Mesenchymal stem cell (in vitro differentiated cells and primary cell): ENCODE data around the gene PTPRD.

Source experiments
- DNase-seq: peaks from one replicate; pipeline ENCODE4 v3.0.0-alpha.2; 2013
- H2AFZ ChIP-seq: one replicate; pipeline ENCODE4 v1.6.1; 2013; ENCODE audit warnings: low read depth, mild to moderate bottlenecking, control low read depth, inconsistent platforms, low read length, moderate library complexity
- H2AK5ac ChIP-seq: 2 replicates; pipeline ENCODE4 v1.6.1; 2013; ENCODE audit warnings: low read length, moderate library complexity, mild to moderate bottlenecking, inconsistent platforms; ENCODE audit not compliant: severe bottlenecking
- H2BK120ac ChIP-seq: one replicate; pipeline ENCODE4 v1.6.1; 2013; ENCODE audit warnings: low read depth, mild to moderate bottlenecking, inconsistent platforms, low read length, moderate library complexity
- H2BK12ac ChIP-seq, 2 experiments: one replicate each; pipeline ENCODE4 v1.6.1; 2013; ENCODE audit warnings: inconsistent platforms in 2 of 2, low read length in 2 of 2, mild to moderate bottlenecking in 2 of 2, moderate library complexity in 2 of 2, control low read depth in 1 of 2
- H2BK15ac ChIP-seq: one replicate; pipeline ENCODE4 v1.6.1; 2013; ENCODE audit warnings: mild to moderate bottlenecking, low read depth, inconsistent platforms; ENCODE audit not compliant: poor library complexity, severe bottlenecking
- H2BK5ac ChIP-seq: 2 replicates; pipeline ENCODE4 v1.6.1; 2013; ENCODE audit warnings: low read depth, mild to moderate bottlenecking, low read length, control low read depth, inconsistent platforms; ENCODE audit not compliant: poor library complexity, severe bottlenecking
- H3K14ac ChIP-seq, 2 experiments: one replicate each; pipeline ENCODE4 v1.6.1; 2013; ENCODE audit warnings: inconsistent platforms in 2 of 2, low read length in 2 of 2, control low read depth in 1 of 2, mild to moderate bottlenecking in 1 of 2, moderate library complexity in 1 of 2
- H3K18ac ChIP-seq, 2 experiments: one replicate each; pipeline ENCODE4 v1.6.1; 2013; ENCODE audit warnings: inconsistent platforms in 2 of 2, low read length in 2 of 2, control low read depth in 1 of 2, low read depth in 1 of 2, mild to moderate bottlenecking in 1 of 2
- H3K23ac ChIP-seq, 2 experiments: one replicate each; pipeline ENCODE4 v1.6.1; 2013; ENCODE audit warnings: inconsistent platforms in 2 of 2, low read length in 2 of 2, mild to moderate bottlenecking in 2 of 2, moderate library complexity in 2 of 2, control low read depth in 1 of 2
- H3K27ac ChIP-seq: 2 replicates; pipeline ENCODE4 v1.5.1; 2013; ENCODE audit warnings: mild to moderate bottlenecking, moderate library complexity, low read length, control low read depth, inconsistent platforms; ENCODE audit not compliant: poor library complexity, severe bottlenecking
- H3K27me3 ChIP-seq, 2 experiments: 2 replicates each; pipeline versions ENCODE4 v1.6.1 to v1.7.0; 2013; ENCODE audit warnings: low read length in 2 of 2, mild to moderate bottlenecking in 2 of 2, moderate library complexity in 2 of 2, control low read depth in 1 of 2, inconsistent platforms in 1 of 2; ENCODE audit not compliant: control insufficient read depth in 1 of 2, insufficient read depth in 1 of 2
- H3K36me3 ChIP-seq, 2 experiments: 2 replicates each; pipeline versions ENCODE4 v1.6.1 to v1.7.0; 2013; ENCODE audit warnings: low read length in 2 of 2, control low read depth in 1 of 2, inconsistent platforms in 1 of 2, low read depth in 1 of 2, mild to moderate bottlenecking in 1 of 2; ENCODE audit not compliant: insufficient read depth in 2 of 2, control insufficient read depth in 1 of 2
- H3K4ac ChIP-seq, 2 experiments: one replicate each; pipeline ENCODE4 v1.6.1; 2013; ENCODE audit warnings: inconsistent platforms in 2 of 2, low read length in 2 of 2, mild to moderate bottlenecking in 2 of 2, moderate library complexity in 2 of 2, control low read depth in 1 of 2, low read depth in 1 of 2
- H3K4me1 ChIP-seq: 2 replicates; pipeline ENCODE4 v1.6.1; 2013; ENCODE audit warnings: low read depth, low read length, control low read depth; ENCODE audit not compliant: control insufficient read depth, insufficient read depth
- H3K4me2 ChIP-seq: 2 replicates; pipeline ENCODE4 v1.6.1; 2013; ENCODE audit warnings: low read length, mild to moderate bottlenecking, inconsistent platforms; ENCODE audit not compliant: poor library complexity, severe bottlenecking
- H3K4me3 ChIP-seq, 2 experiments: 2 replicates each; pipeline versions ENCODE4 v1.5.1 to v1.7.0; 2013; ENCODE audit warnings: low read length in 2 of 2, mild to moderate bottlenecking in 2 of 2, control low read depth in 1 of 2, low read depth in 1 of 2; ENCODE audit not compliant: insufficient read depth in 1 of 2
- H3K79me1 ChIP-seq: replicated peaks from 2 replicates; pipeline ENCODE4 v1.6.1; 2013; ENCODE audit warnings: mild to moderate bottlenecking, control low read depth, low read length, inconsistent platforms; ENCODE audit not compliant: poor library complexity, severe bottlenecking
- H3K9ac ChIP-seq: 2 replicates; pipeline ENCODE4 v1.7.0; 2013; ENCODE audit warnings: mild to moderate bottlenecking, low read length, moderate library complexity
- H3K9me3 ChIP-seq: 2 replicates; pipeline ENCODE4 v1.7.0; 2013; ENCODE audit warnings: mild to moderate bottlenecking, low read length; ENCODE audit not compliant: control insufficient read depth
- H4K8ac ChIP-seq: one replicate; pipeline ENCODE4 v1.6.1; 2013; ENCODE audit warnings: inconsistent platforms, mild to moderate bottlenecking, low read length, moderate library complexity
- H4K91ac ChIP-seq: one replicate; pipeline ENCODE4 v1.6.1; 2013; ENCODE audit warnings: mild to moderate bottlenecking, low read length, inconsistent platforms
- WGBS: methylation state at CpG from one replicate; pipeline ENCODE4 v1.1.7; 2013; ENCODE audit warnings: mixed read lengths; 5-methylcytosine and 5-hydroxymethylcytosine counted together

PTPRD gene

GRCh38 chr9:8552732-8553131 is 2060.1 kb downstream of the PTPRD start:
- H3K9me3 ChIP-seq: no peaks in the 10 kb centered on the region
- H3K4me1 ChIP-seq: no peaks in the 10 kb centered on the region
- no peak overlapping the region for H3K23ac ChIP-seq
- H3K9ac ChIP-seq: no peak overlapping the region
- no peak overlapping the region for H3K4ac ChIP-seq
- H3K18ac ChIP-seq: no peak overlapping the region
- H3K79me1 ChIP-seq: peaks cover 3% of the 10 kb centered on the region
- no peak overlapping the region for H4K91ac ChIP-seq
- 89% methylated on average over 3 of the region's 3 CpGs for WGBS
- H2BK120ac ChIP-seq: no peak overlapping the region
- no peak for DNase-seq
- H3K4me3 ChIP-seq: no peak overlapping the region
- no peaks in the 10 kb centered on the region for H3K27me3 ChIP-seq
- H2AFZ ChIP-seq: no peak overlapping the region
- peaks cover 0 to 4% of the 10 kb centered on the region in 2 experiments for H3K36me3 ChIP-seq
- no peak overlapping the region for H2BK12ac ChIP-seq
- no peak overlapping the region for H2BK5ac ChIP-seq
- H4K8ac ChIP-seq: no peak overlapping the region
- no peak overlapping the region for H3K27ac ChIP-seq
- H3K14ac ChIP-seq: no peak overlapping the region
- H2AK5ac ChIP-seq: no peak overlapping the region
- no peak overlapping the region for H3K4me2 ChIP-seq
- H2BK15ac ChIP-seq: no peak overlapping the region

DNA sequence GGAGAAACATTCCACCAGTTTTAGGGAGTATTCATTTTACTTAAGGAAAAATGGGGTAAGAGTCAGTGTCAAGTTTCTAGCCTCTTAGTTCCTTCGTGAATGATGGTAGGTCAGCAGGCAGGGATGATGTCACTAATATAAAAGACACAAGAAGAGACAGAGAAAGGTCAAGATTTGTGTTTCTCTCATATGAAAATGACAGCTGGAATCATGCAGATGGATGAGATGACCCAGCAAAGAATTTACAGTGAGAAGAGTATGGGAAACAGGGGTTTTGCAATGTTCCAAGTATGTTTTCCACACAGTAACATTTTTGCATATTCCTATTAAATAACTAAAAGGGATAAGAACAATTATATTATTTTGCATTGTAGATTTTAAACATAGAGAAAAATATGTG is 2063.6 kb downstream of the PTPRD start:
- H3K79me1 ChIP-seq: peaks cover 1% of the 10 kb centered on the region
- no peak overlapping the region for H3K4ac ChIP-seq
- no peak overlapping the region for H3K4me3 ChIP-seq
- no peaks in the 10 kb centered on the region for H3K9me3 ChIP-seq
- no peak for DNase-seq
- H2AFZ ChIP-seq: no peak overlapping the region
- no peak overlapping the region for H3K23ac ChIP-seq
- H3K14ac ChIP-seq: no peak overlapping the region
- 65% methylated on average over 1 of the region's 1 CpG for WGBS
- H3K9ac ChIP-seq: no peak overlapping the region
- H2BK120ac ChIP-seq: no peak overlapping the region
- H3K4me1 ChIP-seq: no peaks in the 10 kb centered on the region
- no peak overlapping the region for H2BK12ac ChIP-seq
- H3K4me2 ChIP-seq: no peak overlapping the region
- no peak overlapping the region for H2BK5ac ChIP-seq
- H4K91ac ChIP-seq: no peak overlapping the region
- H3K27ac ChIP-seq: no peak overlapping the region
- H4K8ac ChIP-seq: no peak overlapping the region
- no peaks in the 10 kb centered on the region for H3K27me3 ChIP-seq
- H3K36me3 ChIP-seq: peaks cover 0 to 4% of the 10 kb centered on the region in 2 experiments
- H2BK15ac ChIP-seq: no peak overlapping the region
- no peak overlapping the region for H3K18ac ChIP-seq
- no peak overlapping the region for H2AK5ac ChIP-seq

- Histone ChIP-seq H2BK5ac (no peak overlapping the region), H4K8ac (no peak overlapping the region), H3K4ac (no peak overlapping the region), H3K79me1 (peaks cover 2% of the 10 kb centered on the region), H4K91ac (no peak overlapping the region), H3K36me3 (peaks cover 0 to 2% of the 10 kb centered on the region in 2 experiments), H3K9me3 (no peaks in the 10 kb centered on the region), H2BK15ac (no peak overlapping the region), H3K18ac (no peak overlapping the region), H3K27me3 (no peaks in the 10 kb centered on the region), H3K27ac (no peak overlapping the region), H2AK5ac (no peak overlapping the region), H3K4me2 (no peak overlapping the region), H2BK12ac (no peak overlapping the region), H3K4me3 (no peak overlapping the region), H2BK120ac (no peak overlapping the region), H2AFZ (no peak overlapping the region), H3K14ac (no peak overlapping the region), H3K9ac (no peak overlapping the region), H3K4me1 (no peaks in the 10 kb centered on the region), H3K23ac (no peak overlapping the region)
- no CpG with 5 or more reads among the region's 2 CpGs for WGBS
- no peak for DNase-seq
Measured at GRCh38 chr9:8543219-8543618, 2069.6 kb downstream of the PTPRD start.

DNA sequence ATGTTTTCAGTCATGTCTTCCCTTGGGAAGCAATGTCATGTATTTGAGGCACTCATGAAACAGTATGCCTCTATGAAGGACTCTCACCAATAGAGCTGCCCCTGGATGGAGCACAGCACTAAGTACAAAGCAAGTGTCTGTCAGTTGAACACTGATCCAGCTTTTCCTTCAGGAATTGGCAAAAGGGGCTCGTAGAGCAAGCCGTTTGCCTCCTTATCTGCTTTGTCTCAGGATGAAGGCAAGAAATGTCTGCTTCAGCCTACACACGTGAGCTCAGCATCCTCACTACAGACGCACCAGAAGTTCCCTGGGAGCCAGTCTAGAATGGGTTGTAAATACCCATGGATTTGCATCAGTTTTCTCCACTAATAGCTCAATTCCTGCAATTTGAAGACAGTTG is 2070.3 kb downstream of the PTPRD start:
- no peak for DNase-seq
- H3K4me2 ChIP-seq: no peak overlapping the region
- no peak overlapping the region for H2AK5ac ChIP-seq
- H3K27ac ChIP-seq: no peak overlapping the region
- H2BK12ac ChIP-seq: no peak overlapping the region
- no peak overlapping the region for H2BK120ac ChIP-seq
- H3K14ac ChIP-seq: no peak overlapping the region
- no peaks in the 10 kb centered on the region for H3K36me3 ChIP-seq
- no peak overlapping the region for H3K4ac ChIP-seq
- H3K4me1 ChIP-seq: no peaks in the 10 kb centered on the region
- H4K8ac ChIP-seq: no peak overlapping the region
- no peak overlapping the region for H2BK15ac ChIP-seq
- H3K18ac ChIP-seq: no peak overlapping the region
- H3K27me3 ChIP-seq: no peaks in the 10 kb centered on the region
- H3K9me3 ChIP-seq: no peaks in the 10 kb centered on the region
- 63% methylated on average over 4 of the region's 4 CpGs for WGBS
- H4K91ac ChIP-seq: no peak overlapping the region
- H3K4me3 ChIP-seq: no peak overlapping the region
- no peak overlapping the region for H2BK5ac ChIP-seq
- no peak overlapping the region for H3K23ac ChIP-seq
- no peak overlapping the region for H3K9ac ChIP-seq
- peaks cover 2% of the 10 kb centered on the region for H3K79me1 ChIP-seq
- no peak overlapping the region for H2AFZ ChIP-seq
